Cardiac septum (tissue), 1 donor: Measurements from ENCODE around the gene NFYA. TPM values are rescaled to one million over a fixed set of nuclear protein-coding genes. Genes with fewer than 3 reads are reported as not detected.
A peak's percentile ranks its signal among the peaks of the same experiment; 100 is the strongest.

Experiments
- DNase-seq: peaks from one replicate; pipeline ENCODE4 v3.0.0-alpha.2; 2020; ENCODE audit warnings: low spot score
- intact Hi-C: fragments of 100-400 bp; cut with DNase I; formaldehyde crosslinking; loops from one replicate; pipeline ENCODE4 v1.14.0; 2022
- total RNA-seq: library from RNA; stranded (reverse); fragmentation: NEBNext Ultra II Directional; extraction: Animal tissue kit (Norgen Biotek cat#: 25700); gene quantifications from one replicate; pipeline ENCODE4 v1.2.1, GENCODE V29; 2021
- donor health status: DM: no; HTN: no; CAD: no.

The NFYA gene
- total RNA-seq, 1 donor from 2014 or later, result 12.9 TPM

- intact Hi-C loops, result loop anchor here (5.0 kb wide), 2 partner anchors 65 to 170 kb away; no protein-coding TSS in a partner anchor
- peak; percentile 85 for DNase-seq
Observed at GRCh38 chr6:41066867-41067304, 5.9 kb upstream of the NFYA start.

- peak; percentile 91 for DNase-seq
- intact Hi-C loops, result loop anchor here (2.0 kb wide), 1 partner anchor 43 kb away; no protein-coding TSS in a partner anchor
Observed at GRCh38 chr6:41071501-41071922, 1.3 kb upstream of the NFYA start.

GRCh38 chr6:41071923-41072835, 595 bp upstream of the NFYA start, which contains the start of gene OARD1:
OARD1 (minus strand) TSS chr6:41072356; CDS start chr6:41071634, 722 bp downstream.
- DNase-seq, result peak; percentile 99
- intact Hi-C loops, result loop anchor here (1.0 to 2.0 kb wide), 2 partner anchors 19 to 43 kb away; partner anchors contain the start of gene APOBEC2

GRCh38 chr6:41073203-41073967, 611 bp downstream of the NFYA start:
- peak; percentile 95 for DNase-seq
- intact Hi-C loops, result no loop called here

- intact Hi-C loops, result no loop called here
- DNase-seq, result no peak
Observed at GRCh38 chr6:41073968-41074691, 1.4 kb downstream of the NFYA start.

- intact Hi-C loops, result no loop called here
- DNase-seq, result no peak
Observed at GRCh38 chr6:41074692-41075436, 2.1 kb downstream of the NFYA start.

GRCh38 chr6:41075651-41076626, 3.2 kb downstream of the NFYA start:
- no peak for DNase-seq
- intact Hi-C loops, result no loop called here

GRCh38 chr6:41077536-41077935, 4.8 kb downstream of the NFYA start:
- intact Hi-C loops, result no loop called here
- DNase-seq, result no peak

- no peak for DNase-seq
- intact Hi-C loops, result no loop called here
Observed at GRCh38 chr6:41078101-41078500, 5.3 kb downstream of the NFYA start.

- intact Hi-C loops, result no loop called here
- no peak for DNase-seq
Observed at GRCh38 chr6:41079080-41079479, 6.3 kb downstream of the NFYA start.

- intact Hi-C loops, result no loop called here
Observed at GRCh38 chr6:41080621-41081020, 7.8 kb downstream of the NFYA start.

GRCh38 chr6:41083072-41083471, 10.3 kb downstream of the NFYA start:
- no peak for DNase-seq
- intact Hi-C loops, result no loop called here

More at GRCh38 chr6:41080621-41081020, 7.8 kb downstream of the NFYA start:
- no peak for DNase-seq

GRCh38 chr6:41085182-41085581, 12.4 kb downstream of the NFYA start:
- DNase-seq, result no peak
- intact Hi-C loops, result no loop called here

GRCh38 chr6:41088451-41088850, 15.7 kb downstream of the NFYA start:
- intact Hi-C loops, result no loop called here
- DNase-seq, result no peak

GRCh38 chr6:41090841-41091761, 18.3 kb downstream of the NFYA start:
- DNase-seq, result no peak
- intact Hi-C loops, result no loop called here

- intact Hi-C loops, result no loop called here
Observed at GRCh38 chr6:41092421-41093140, 19.8 kb downstream of the NFYA start.

More at GRCh38 chr6:41092421-41093140, 19.8 kb downstream of the NFYA start:
- no peak for DNase-seq
